GM23338 (cell line): Measurements from ENCODE around the gene OLIG1. TPM values are rescaled to one million over a fixed set of nuclear protein-coding genes. Genes with fewer than 3 reads are reported as not detected.

ENCODE experiments used
- ATAC-seq: fragments of 200-7000 bp; cut with Tn5 transposase; 3 replicates; pipeline ENCODE4 v1.9.1; 2020
- DNase-seq: peaks from one replicate; pipeline ENCODE4 v3.0.0-alpha.2; 2015; ENCODE audit warnings: low spot score
- H2AFZ ChIP-seq: fragments of 200-600 bp; sonication (generic); 2 replicates; pipeline ENCODE4 v1.8.0; 2016; ENCODE audit warnings: antibody characterized with exemption, mild to moderate bottlenecking, moderate library complexity
- H3F3A ChIP-seq: fragments of 200-600 bp; sonication (generic); replicated peaks from 2 replicates; pipeline ENCODE4 v1.8.0; 2017; ENCODE audit warnings: antibody characterized with exemption, mixed run types, low read depth
- H3K27ac ChIP-seq: fragments of 200-600 bp; sonication (generic); 2 replicates; pipeline ENCODE4 v1.6.1; 2016; ENCODE audit warnings: low read depth
- H3K27me3 ChIP-seq: fragments of 200-600 bp; sonication (generic); 2 replicates; pipeline ENCODE4 v1.8.0; 2016; ENCODE audit warnings: mild to moderate bottlenecking, mixed run types, moderate library complexity; ENCODE audit not compliant: insufficient read depth
- H3K36me3 ChIP-seq: fragments of 200-600 bp; sonication (generic); 2 replicates; pipeline ENCODE4 v1.8.0; 2016; ENCODE audit warnings: mild to moderate bottlenecking; ENCODE audit not compliant: insufficient read depth
- H3K4me1 ChIP-seq: fragments of 200-600 bp; sonication (generic); 2 replicates; pipeline ENCODE4 v1.8.0; 2016; ENCODE audit warnings: mild to moderate bottlenecking, moderate library complexity; ENCODE audit not compliant: insufficient read depth
- H3K4me2 ChIP-seq: fragments of 200-600 bp; sonication (generic); 2 replicates; pipeline ENCODE4 v1.7.1; 2017; ENCODE audit warnings: mixed run types
- H3K4me3 ChIP-seq: fragments of 200-600 bp; sonication (generic); 2 replicates; pipeline ENCODE4 v1.6.1; 2016; ENCODE audit warnings: mixed run types
- H3K79me2 ChIP-seq: fragments of 200-600 bp; sonication (generic); replicated peaks from 2 replicates; pipeline ENCODE4 v1.8.0; 2017; ENCODE audit warnings: mild to moderate bottlenecking; ENCODE audit not compliant: insufficient read depth
- H3K9me2 ChIP-seq: fragments of 200-600 bp; sonication (generic); 2 replicates; pipeline ENCODE4 v1.8.0; 2017; ENCODE audit not compliant: insufficient read depth
- H4K20me1 ChIP-seq: fragments of 200-600 bp; sonication (generic); replicated peaks from 2 replicates; pipeline ENCODE4 v1.8.0; 2017; ENCODE audit warnings: mild to moderate bottlenecking; ENCODE audit not compliant: insufficient read depth
- H3K27ac Mint-ChIP-seq: 2 replicates; pipeline ENCODE4 v1.8.0; 2020; ENCODE audit warnings: inconsistent platforms, mild to moderate bottlenecking, moderate library complexity, mixed read lengths
- H3K27me3 Mint-ChIP-seq: 3 replicates; pipeline ENCODE4 v1.8.0; 2022; ENCODE audit warnings: low read depth, mild to moderate bottlenecking, moderate library complexity, mixed read lengths, inconsistent platforms; ENCODE audit not compliant: insufficient read depth, poor library complexity
- H3K36me3 Mint-ChIP-seq: 3 replicates; pipeline ENCODE4 v1.8.0; 2021; ENCODE audit warnings: low read depth, mild to moderate bottlenecking, inconsistent platforms, moderate library complexity, mixed read lengths
- H3K4me1 Mint-ChIP-seq: 3 replicates; pipeline ENCODE4 v1.8.0; 2020; ENCODE audit warnings: mild to moderate bottlenecking, inconsistent platforms, mixed read lengths
- H3K4me3 Mint-ChIP-seq: 3 replicates; pipeline ENCODE4 v1.8.0; 2021; ENCODE audit warnings: moderate library complexity, mild to moderate bottlenecking, inconsistent platforms, mixed read lengths
- H3K9me3 Mint-ChIP-seq: 3 replicates; pipeline ENCODE4 v1.8.0; 2020; ENCODE audit warnings: moderate library complexity, mild to moderate bottlenecking, inconsistent platforms, mixed read lengths
- CREB1 ChIP-seq: fragments of 250-450 bp; sonication (Bioruptor Pico); IDR thresholded peaks from 2 replicates; pipeline ENCODE4 v1.5.0; 2020; ENCODE audit warnings: low read depth, mild to moderate bottlenecking, moderate library complexity
- POLR2AphosphoS5 ChIP-seq: IDR thresholded peaks from 2 replicates; pipeline ENCODE4 v1.6.1; 2016; ENCODE audit warnings: antibody characterized with exemption, low read depth
- STAT1 ChIP-seq: IDR thresholded peaks from one replicate; pipeline ENCODE4 v1.6.1; 2016; ENCODE audit warnings: antibody characterized with exemption; ENCODE audit not compliant: unreplicated experiment
- ZNF331 ChIP-seq: fragments of 250-450 bp; sonication (Bioruptor Pico); IDR thresholded peaks from 2 replicates; pipeline ENCODE4 v1.5.0; 2020; ENCODE audit warnings: low read depth, mild to moderate bottlenecking, moderate library complexity
- polyA plus RNA-seq: library from polyadenylated mRNA; unstranded; fragments of >200 nt; fragmentation: Nextera tagmentation; extraction: Ambion mirVana; gene quantifications from 2 replicates; pipeline ENCODE4 v1.2.1, GENCODE V29; 2016
- total RNA-seq: library from RNA; depleted of rRNA; stranded (reverse); fragments of >200 nt; shearing (Covaris generic); gene quantifications from 2 replicates; pipeline ENCODE4 v1.2.3, GENCODE V29; 2014
- TF ChIP-seq, protein P1 (sequence below): fragments of 250-450 bp; sonication (Bioruptor Pico); IDR thresholded peaks from 2 replicates; pipeline ENCODE4 v1.5.0; 2020; ENCODE audit warnings: mild to moderate bottlenecking, moderate library complexity
- TF ChIP-seq, protein P2 (sequence below): IDR thresholded peaks from one replicate; pipeline ENCODE4 v1.6.1; 2018; ENCODE audit warnings: antibody characterized with exemption; ENCODE audit not compliant: unreplicated experiment

Gene OLIG1
- total and polyA plus RNA-seq, 2 experiments from 2014 or later: 0.14 to 0.81 TPM

DNA sequence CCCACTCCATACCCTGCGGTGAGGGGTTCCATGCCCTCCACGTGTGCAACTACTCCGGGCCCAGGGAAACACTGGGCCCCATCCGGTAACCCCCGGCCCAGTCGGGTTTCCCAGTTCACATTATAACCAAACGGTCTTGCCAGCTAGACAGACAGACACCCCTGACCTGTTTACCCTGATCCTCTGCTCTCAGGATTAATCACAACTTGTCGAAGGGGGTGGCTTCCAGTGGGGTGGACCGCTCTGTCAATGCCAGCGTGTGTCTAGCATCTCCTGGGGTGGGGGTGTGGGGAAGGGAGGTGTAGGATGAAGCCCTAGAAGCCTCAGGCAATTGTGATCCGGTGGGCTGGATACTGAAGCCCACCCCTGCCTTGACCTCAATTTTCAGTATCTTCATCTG is 48.8 kb upstream of the OLIG1 start (continued):
- TF ChIP-seq, protein P1, sequence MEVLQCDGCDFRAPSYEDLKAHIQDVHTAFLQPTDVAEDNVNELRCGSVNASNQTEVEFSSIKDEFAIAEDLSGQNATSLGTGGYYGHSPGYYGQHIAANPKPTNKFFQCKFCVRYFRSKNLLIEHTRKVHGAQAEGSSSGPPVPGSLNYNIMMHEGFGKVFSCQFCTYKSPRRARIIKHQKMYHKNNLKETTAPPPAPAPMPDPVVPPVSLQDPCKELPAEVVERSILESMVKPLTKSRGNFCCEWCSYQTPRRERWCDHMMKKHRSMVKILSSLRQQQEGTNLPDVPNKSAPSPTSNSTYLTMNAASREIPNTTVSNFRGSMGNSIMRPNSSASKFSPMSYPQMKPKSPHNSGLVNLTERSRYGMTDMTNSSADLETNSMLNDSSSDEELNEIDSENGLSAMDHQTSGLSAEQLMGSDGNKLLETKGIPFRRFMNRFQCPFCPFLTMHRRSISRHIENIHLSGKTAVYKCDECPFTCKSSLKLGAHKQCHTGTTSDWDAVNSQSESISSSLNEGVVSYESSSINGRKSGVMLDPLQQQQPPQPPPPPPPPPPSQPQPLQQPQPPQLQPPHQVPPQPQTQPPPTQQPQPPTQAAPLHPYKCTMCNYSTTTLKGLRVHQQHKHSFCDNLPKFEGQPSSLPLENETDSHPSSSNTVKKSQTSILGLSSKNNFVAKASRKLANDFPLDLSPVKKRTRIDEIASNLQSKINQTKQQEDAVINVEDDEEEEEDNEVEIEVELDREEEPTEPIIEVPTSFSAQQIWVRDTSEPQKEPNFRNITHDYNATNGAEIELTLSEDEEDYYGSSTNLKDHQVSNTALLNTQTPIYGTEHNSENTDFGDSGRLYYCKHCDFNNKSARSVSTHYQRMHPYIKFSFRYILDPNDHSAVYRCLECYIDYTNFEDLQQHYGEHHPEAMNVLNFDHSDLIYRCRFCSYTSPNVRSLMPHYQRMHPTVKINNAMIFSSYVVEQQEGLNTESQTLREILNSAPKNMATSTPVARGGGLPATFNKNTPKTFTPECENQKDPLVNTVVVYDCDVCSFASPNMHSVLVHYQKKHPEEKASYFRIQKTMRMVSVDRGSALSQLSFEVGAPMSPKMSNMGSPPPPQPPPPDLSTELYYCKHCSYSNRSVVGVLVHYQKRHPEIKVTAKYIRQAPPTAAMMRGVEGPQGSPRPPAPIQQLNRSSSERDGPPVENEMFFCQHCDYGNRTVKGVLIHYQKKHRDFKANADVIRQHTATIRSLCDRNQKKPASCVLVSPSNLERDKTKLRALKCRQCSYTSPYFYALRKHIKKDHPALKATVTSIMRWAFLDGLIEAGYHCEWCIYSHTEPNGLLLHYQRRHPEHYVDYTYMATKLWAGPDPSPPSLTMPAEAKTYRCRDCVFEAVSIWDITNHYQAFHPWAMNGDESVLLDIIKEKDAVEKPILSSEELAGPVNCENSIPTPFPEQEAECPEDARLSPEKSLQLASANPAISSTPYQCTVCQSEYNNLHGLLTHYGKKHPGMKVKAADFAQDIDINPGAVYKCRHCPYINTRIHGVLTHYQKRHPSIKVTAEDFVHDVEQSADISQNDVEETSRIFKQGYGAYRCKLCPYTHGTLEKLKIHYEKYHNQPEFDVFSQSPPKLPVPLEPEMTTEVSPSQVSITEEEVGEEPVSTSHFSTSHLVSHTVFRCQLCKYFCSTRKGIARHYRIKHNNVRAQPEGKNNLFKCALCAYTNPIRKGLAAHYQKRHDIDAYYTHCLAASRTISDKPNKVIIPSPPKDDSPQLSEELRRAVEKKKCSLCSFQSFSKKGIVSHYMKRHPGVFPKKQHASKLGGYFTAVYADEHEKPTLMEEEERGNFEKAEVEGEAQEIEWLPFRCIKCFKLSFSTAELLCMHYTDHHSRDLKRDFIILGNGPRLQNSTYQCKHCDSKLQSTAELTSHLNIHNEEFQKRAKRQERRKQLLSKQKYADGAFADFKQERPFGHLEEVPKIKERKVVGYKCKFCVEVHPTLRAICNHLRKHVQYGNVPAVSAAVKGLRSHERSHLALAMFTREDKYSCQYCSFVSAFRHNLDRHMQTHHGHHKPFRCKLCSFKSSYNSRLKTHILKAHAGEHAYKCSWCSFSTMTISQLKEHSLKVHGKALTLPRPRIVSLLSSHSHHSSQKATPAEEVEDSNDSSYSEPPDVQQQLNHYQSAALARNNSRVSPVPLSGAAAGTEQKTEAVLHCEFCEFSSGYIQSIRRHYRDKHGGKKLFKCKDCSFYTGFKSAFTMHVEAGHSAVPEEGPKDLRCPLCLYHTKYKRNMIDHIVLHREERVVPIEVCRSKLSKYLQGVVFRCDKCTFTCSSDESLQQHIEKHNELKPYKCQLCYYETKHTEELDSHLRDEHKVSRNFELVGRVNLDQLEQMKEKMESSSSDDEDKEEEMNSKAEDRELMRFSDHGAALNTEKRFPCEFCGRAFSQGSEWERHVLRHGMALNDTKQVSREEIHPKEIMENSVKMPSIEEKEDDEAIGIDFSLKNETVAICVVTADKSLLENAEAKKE: no peak
- TF ChIP-seq STAT1: no peak

DNA sequence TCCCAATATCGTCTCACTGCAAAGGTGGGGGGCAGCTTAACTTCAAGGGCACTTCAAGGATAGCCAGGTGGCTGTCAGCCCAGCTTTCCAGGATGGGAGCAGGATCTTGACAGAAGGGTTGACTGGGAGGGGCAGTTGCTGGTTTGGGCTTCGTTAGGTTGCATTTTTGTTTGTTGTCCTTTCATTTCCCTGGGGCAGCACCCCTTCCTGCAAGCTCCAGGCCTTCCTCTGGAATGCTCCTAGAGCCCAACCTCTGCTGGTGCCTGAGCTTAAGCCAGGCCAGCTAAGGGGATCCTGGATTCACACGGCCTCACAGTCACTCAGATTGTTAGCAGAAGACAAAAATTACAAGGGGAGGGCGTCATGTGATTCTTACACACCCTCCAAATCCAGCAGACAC is 48.3 kb upstream of the OLIG1 start:
- Mint-ChIP-seq H3K36me3 (no peaks in the 10 kb centered on the region; the same call in 2 of the 3 replicates), H3K27ac (no peak overlapping the region), H3K27me3 (peaks cover 83% of the 10 kb centered on the region), H3K9me3 (no peaks in the 10 kb centered on the region; the same call in 2 of the 3 replicates), H3K4me3 (no peak overlapping the region), H3K4me1 (peaks cover 27% of the 10 kb centered on the region)
- H4K20me1 ChIP-seq: peaks cover 10% of the 10 kb centered on the region
- ATAC-seq: no peak
- H3K27ac ChIP-seq: no peak overlapping the region
- H3K4me2 ChIP-seq: no peak overlapping the region
- no peak overlapping the region for H2AFZ ChIP-seq
- H3K79me2 ChIP-seq: no peaks in the 10 kb centered on the region
- H3F3A ChIP-seq: 0 out of 2 replicates have a peak, but pooled peaks cover 5% of the 10 kb centered on the region
- no peaks in the 10 kb centered on the region for H3K9me2 ChIP-seq
- H3K4me1 ChIP-seq: peaks cover 41% of the 10 kb centered on the region
- no peak for DNase-seq
- H3K4me3 ChIP-seq: no peak overlapping the region
- no peaks in the 10 kb centered on the region for H3K36me3 ChIP-seq
- peaks cover 98% of the 10 kb centered on the region for H3K27me3 ChIP-seq
- TF ChIP-seq, protein P2, sequence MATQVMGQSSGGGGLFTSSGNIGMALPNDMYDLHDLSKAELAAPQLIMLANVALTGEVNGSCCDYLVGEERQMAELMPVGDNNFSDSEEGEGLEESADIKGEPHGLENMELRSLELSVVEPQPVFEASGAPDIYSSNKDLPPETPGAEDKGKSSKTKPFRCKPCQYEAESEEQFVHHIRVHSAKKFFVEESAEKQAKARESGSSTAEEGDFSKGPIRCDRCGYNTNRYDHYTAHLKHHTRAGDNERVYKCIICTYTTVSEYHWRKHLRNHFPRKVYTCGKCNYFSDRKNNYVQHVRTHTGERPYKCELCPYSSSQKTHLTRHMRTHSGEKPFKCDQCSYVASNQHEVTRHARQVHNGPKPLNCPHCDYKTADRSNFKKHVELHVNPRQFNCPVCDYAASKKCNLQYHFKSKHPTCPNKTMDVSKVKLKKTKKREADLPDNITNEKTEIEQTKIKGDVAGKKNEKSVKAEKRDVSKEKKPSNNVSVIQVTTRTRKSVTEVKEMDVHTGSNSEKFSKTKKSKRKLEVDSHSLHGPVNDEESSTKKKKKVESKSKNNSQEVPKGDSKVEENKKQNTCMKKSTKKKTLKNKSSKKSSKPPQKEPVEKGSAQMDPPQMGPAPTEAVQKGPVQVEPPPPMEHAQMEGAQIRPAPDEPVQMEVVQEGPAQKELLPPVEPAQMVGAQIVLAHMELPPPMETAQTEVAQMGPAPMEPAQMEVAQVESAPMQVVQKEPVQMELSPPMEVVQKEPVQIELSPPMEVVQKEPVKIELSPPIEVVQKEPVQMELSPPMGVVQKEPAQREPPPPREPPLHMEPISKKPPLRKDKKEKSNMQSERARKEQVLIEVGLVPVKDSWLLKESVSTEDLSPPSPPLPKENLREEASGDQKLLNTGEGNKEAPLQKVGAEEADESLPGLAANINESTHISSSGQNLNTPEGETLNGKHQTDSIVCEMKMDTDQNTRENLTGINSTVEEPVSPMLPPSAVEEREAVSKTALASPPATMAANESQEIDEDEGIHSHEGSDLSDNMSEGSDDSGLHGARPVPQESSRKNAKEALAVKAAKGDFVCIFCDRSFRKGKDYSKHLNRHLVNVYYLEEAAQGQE: no peak
- TF ChIP-seq POLR2AphosphoS5 (no peak), ZNF331 (CRISPR knock-in tag) (no peak), CREB1 (no peak)
- TF ChIP-seq, protein P1: no peak
